NCI-H1092 treated with DMSO at 0.1 percent for 48 hours (cell line): ENCODE data around the gene VPS26A.

Experiments used
- DNase-seq: peaks from one replicate; lab custom pipeline; 2025; lab: John Stamatoyannopoulos, UW

The VPS26A gene

GRCh38 chr10:69123747-69124562, at the start of gene VPS26A:
Gene VPS26A (plus strand): TSS chr10:69124178. CDS start chr10:69124278, 100 bp downstream.
- peak; percentile 89 for DNase-seq

- DNase-seq, result no peak
Measured at GRCh38 chr10:69074532-69074931, 49.4 kb upstream of the VPS26A start.

GRCh38 chr10:69075431-69075830, 48.5 kb upstream of the VPS26A start:
- DNase-seq, result no peak

- no peak for DNase-seq
Measured at GRCh38 chr10:69078311-69078710, 45.7 kb upstream of the VPS26A start.

GRCh38 chr10:69080226-69080625, 43.8 kb upstream of the VPS26A start:
- DNase-seq, result no peak

GRCh38 chr10:69086001-69086509, 37.9 kb upstream of the VPS26A start:
- no peak for DNase-seq

GRCh38 chr10:69087590-69088470, 36.1 kb upstream of the VPS26A start, which contains the start of gene SRGN:
Gene SRGN (plus strand): TSS chr10:69088103. CDS start chr10:69088158, 55 bp downstream.
- DNase-seq, result no peak

GRCh38 chr10:69088471-69088769, 35.6 kb upstream of the VPS26A start:
- DNase-seq, result no peak

- DNase-seq, result no peak
Measured at GRCh38 chr10:69088801-69089501, 35.0 kb upstream of the VPS26A start.

GRCh38 chr10:69089638-69090599, 34.1 kb upstream of the VPS26A start:
- no peak for DNase-seq

GRCh38 chr10:69090685-69091084, 33.3 kb upstream of the VPS26A start:
- no peak for DNase-seq

- no peak for DNase-seq
Measured at GRCh38 chr10:69091143-69091651, 32.8 kb upstream of the VPS26A start.

GRCh38 chr10:69092959-69093850, 30.8 kb upstream of the VPS26A start:
- peak; percentile 51 for DNase-seq

GRCh38 chr10:69093933-69094332, 30.0 kb upstream of the VPS26A start:
- no peak for DNase-seq

GRCh38 chr10:69096045-69096444, 27.9 kb upstream of the VPS26A start:
- DNase-seq, result no peak

GRCh38 chr10:69097729-69098128, 26.2 kb upstream of the VPS26A start:
- no peak for DNase-seq

GRCh38 chr10:69100136-69100872, 23.7 kb upstream of the VPS26A start:
- no peak for DNase-seq

GRCh38 chr10:69101451-69102095, 22.4 kb upstream of the VPS26A start:
- no peak for DNase-seq

GRCh38 chr10:69102440-69102839, 21.5 kb upstream of the VPS26A start:
- no peak for DNase-seq
